Uterus (tissue), 4 donors: ENCODE results near the gene TSHZ1. TPM values are rescaled to one million over a fixed set of nuclear protein-coding genes. Genes with fewer than 3 reads are reported as not detected.

Source experiments
- DNase-seq, 2 donors: peaks; one replicate each; pipeline ENCODE4 v3.0.0-alpha.2; 2019 to 2020
- H3K27ac ChIP-seq, 2 donors: fragments of 200-600 bp; sonication (generic); 1 replicate in 1 of 2; 2 replicates in 1 of 2; pipeline ENCODE4 v1.5.1; 2016 to 2018
- H3K27me3 ChIP-seq, 2 donors: fragments of 200-600 bp; sonication (generic); one replicate each; pipeline ENCODE4 v1.5.1; 2018 to 2019; ENCODE audit warnings: control low read depth in 1 of 2
- H3K36me3 ChIP-seq, 2 donors: fragments of 200-600 bp; sonication (generic); one replicate each; pipeline ENCODE4 v1.5.1; 2019; ENCODE audit warnings: control low read depth in 1 of 2
- H3K4me1 ChIP-seq, 2 donors: fragments of 200-600 bp; sonication (generic); one replicate each; pipeline ENCODE4 v1.5.1; 2018 to 2019; ENCODE audit warnings: control low read depth in 1 of 2
- H3K4me3 ChIP-seq, 2 donors: fragments of 200-600 bp; sonication (generic); 1 replicate in 1 of 2; 2 replicates in 1 of 2; pipeline ENCODE4 v1.5.1; 2018 to 2019; ENCODE audit warnings: mild to moderate bottlenecking in 1 of 2
- H3K9me3 ChIP-seq, 2 donors: fragments of 200-600 bp; sonication (generic); one replicate each; pipeline ENCODE4 v1.5.1; 2019; ENCODE audit warnings: control low read depth in 1 of 2
- CTCF ChIP-seq, 4 experiments: fragments of 200-600 bp in 2 of 4; fragments of 450-650 bp in 2 of 4; sonication (generic) in 2 of 4; IDR thresholded peaks; one replicate each; pipeline ENCODE4 v1.5.1; 2016 to 2019; ENCODE audit warnings: antibody characterized with exemption in 4 of 4, mild to moderate bottlenecking in 2 of 4, moderate library complexity in 1 of 4
- POLR2A ChIP-seq, 2 donors: fragments of 450-650 bp; IDR thresholded peaks; one replicate each; pipeline ENCODE4 v1.6.1; 2016; ENCODE audit warnings: antibody characterized with exemption in 2 of 2, mild to moderate bottlenecking in 1 of 2, moderate library complexity in 1 of 2
- intact Hi-C: fragments of 100-400 bp; cut with DNase I; formaldehyde crosslinking; loops from one replicate; pipeline ENCODE4 v1.15.1; 2023; ENCODE audit warnings: low total_unique reads
- total RNA-seq, 4 donors: library from RNA; depleted of rRNA in 3 of 4; stranded (reverse); fragments of >200 nt in 3 of 4; gene quantifications; one replicate each; pipeline versions ENCODE4 v1.1.0 to v1.2.4, GENCODE V29; 2014 to 2023
- donor health status: DM: yes; HTN: yes; CAD: no.

The TSHZ1 gene
- total RNA-seq, 4 donors from 2014 or later, result 10.0 to 31.9 (median 21.4) TPM

DNA sequence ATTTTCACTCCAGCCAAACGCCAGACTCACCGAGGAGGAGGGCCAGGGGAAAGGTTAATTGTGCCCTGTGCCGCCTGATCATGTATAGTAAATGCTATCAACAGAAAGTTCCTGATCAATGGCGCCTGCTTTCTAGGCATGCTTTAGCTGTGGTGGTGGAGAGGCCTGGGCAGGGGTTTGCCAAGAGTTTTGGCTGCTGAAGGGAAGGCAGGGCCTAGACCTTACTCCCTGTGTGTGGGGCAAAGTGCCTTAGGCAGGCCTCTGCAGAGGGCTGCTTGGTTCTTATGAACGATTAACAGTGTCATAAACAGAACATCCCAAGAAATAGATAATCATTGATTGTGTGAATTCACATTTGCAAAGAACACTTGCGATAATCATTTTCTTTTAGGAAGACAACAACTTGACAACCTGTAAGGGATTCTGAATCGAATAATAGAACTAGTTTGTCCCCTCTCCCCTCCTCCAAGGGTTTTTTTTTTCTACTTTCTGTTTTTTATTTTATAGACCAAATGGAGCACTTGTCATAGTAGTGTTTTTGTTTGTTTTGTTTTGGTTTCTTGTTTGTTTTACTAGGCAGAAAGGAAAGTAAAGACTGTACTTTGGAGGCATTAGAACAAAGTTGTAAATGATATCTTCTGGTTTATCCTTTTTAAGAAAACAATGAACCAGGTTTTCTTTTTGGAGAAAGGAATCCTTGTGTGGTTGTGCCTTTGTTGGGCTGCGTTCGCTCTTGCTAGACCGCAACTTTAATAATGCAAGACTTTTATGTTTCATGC, 6.5 kb downstream of the TSHZ1 start:
- Histone ChIP-seq H3K4me3 (no peak overlapping the region), H3K27me3 (no peaks in the 10 kb centered on the region), H3K27ac (no peak overlapping the region), H3K9me3 (no peaks in the 10 kb centered on the region), H3K4me1 (peaks cover 4% of the 10 kb centered on the region in 2 donors), H3K36me3 (no peaks in the 10 kb centered on the region)
- no peak for TF ChIP-seq POLR2A (IDR thresholded peaks at IDR 0.05)
- TF ChIP-seq CTCF (IDR thresholded peaks at IDR 0.05), result no peak
- intact Hi-C loops, result no loop called here
- no peak for DNase-seq

GRCh38 chr18:75218065-75218923, 7.7 kb downstream of the TSHZ1 start:
- Histone ChIP-seq H3K4me3 (no peak overlapping the region), H3K9me3 (no peaks in the 10 kb centered on the region), H3K36me3 (no peaks in the 10 kb centered on the region), H3K27me3 (no peaks in the 10 kb centered on the region), H3K4me1 (peaks cover 0 to 4% of the 10 kb centered on the region in 2 donors), H3K27ac (no peak overlapping the region)
- DNase-seq, result no peak
- intact Hi-C loops, result no loop called here
- no peak for TF ChIP-seq CTCF (IDR thresholded peaks at IDR 0.05)
- no peak for TF ChIP-seq POLR2A (IDR thresholded peaks at IDR 0.05)

- Histone ChIP-seq H3K27ac (no peak overlapping the region), H3K4me1 (no peaks in the 10 kb centered on the region), H3K27me3 (no peaks in the 10 kb centered on the region), H3K36me3 (no peaks in the 10 kb centered on the region), H3K4me3 (no peak overlapping the region), H3K9me3 (no peaks in the 10 kb centered on the region)
- intact Hi-C loops, result no loop called here
- TF ChIP-seq CTCF (IDR thresholded peaks at IDR 0.05), result no peak
- TF ChIP-seq POLR2A (IDR thresholded peaks at IDR 0.05), result no peak
- no peak for DNase-seq
Observed at GRCh38 chr18:75219745-75220375, 9.3 kb downstream of the TSHZ1 start.

DNA sequence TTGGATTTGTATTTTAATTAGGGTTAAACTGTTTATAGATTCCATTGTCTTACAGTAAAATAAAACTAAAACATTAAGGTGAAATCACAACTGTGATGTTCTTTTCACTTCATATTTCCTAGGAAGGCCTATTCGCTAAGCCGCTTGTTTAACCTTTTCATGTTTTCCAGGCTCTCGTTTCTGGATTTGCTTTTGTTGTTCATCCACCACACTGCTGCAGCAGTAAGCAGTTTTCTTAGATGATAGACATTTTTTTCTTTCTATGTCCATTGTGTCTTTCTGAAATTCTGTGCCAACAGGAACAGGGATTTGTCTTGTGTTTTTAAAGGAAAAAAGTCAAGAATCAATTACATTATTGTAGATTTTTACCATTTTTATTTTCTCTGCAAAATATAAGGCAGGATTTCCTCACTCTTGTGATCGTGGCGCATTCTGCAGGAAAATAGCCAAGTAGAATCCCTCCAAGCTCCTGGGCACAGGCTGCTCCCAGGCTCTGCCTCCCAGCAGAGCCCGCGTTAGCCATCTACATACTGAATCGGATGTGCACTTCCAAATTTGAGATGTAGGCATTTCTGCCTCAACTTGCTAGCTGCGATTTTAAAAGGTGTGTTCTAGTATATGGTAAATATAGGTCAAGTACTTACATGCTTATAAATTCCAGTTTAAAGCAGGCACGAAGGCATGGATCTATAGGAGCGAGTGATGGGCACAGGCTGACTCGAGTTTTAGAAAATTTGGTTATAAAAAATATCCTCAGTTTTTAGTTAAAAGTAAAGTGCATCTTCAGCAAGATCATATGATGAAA, 10.2 kb downstream of the TSHZ1 start:
- no peak for TF ChIP-seq POLR2A (IDR thresholded peaks at IDR 0.05)
- TF ChIP-seq CTCF (IDR thresholded peaks at IDR 0.05), result no peak
- H3K4me1 ChIP-seq, result no peaks in the 10 kb centered on the region
- H3K27ac ChIP-seq, result no peak overlapping the region
- no peaks in the 10 kb centered on the region for H3K9me3 ChIP-seq
- H3K27me3 ChIP-seq, result no peaks in the 10 kb centered on the region
- no peaks in the 10 kb centered on the region for H3K36me3 ChIP-seq
- DNase-seq, result no peak
- H3K4me3 ChIP-seq, result no peak overlapping the region
- intact Hi-C loops, result no loop called here
